DND-41 (cell line): ENCODE measurements around the gene RNF112.

Experiments
- ATAC-seq: fragments of 200-7000 bp; cut with Tn5 transposase; 3 replicates; pipeline ENCODE4 v1.9.1; 2021; ENCODE audit warnings: low read depth; ENCODE audit not compliant: insufficient read depth
- DNase-seq: peaks from one replicate; pipeline ENCODE4 v3.0.0-alpha.2; 2020
- H2AFZ ChIP-seq: 2 replicates; pipeline ENCODE4 v1.6.0; 2012; ENCODE audit warnings: low read depth, low read length
- H3K27ac ChIP-seq: 2 replicates; pipeline ENCODE4 v1.5.1; 2012; ENCODE audit warnings: low read length, inconsistent platforms
- H3K27me3 ChIP-seq: fragments of 200-600 bp; sonication (generic); 2 replicates; pipeline ENCODE4 v1.6.0; 2012; ENCODE audit warnings: low read length, mild to moderate bottlenecking, inconsistent platforms; ENCODE audit not compliant: insufficient read depth, poor library complexity
- H3K36me3 ChIP-seq: 2 replicates; pipeline ENCODE4 v1.5.1; 2012; ENCODE audit warnings: low read length, inconsistent platforms; ENCODE audit not compliant: insufficient read depth
- H3K4me1 ChIP-seq: 2 replicates; pipeline ENCODE4 v1.5.1; 2012; ENCODE audit warnings: mild to moderate bottlenecking, low read length; ENCODE audit not compliant: insufficient read depth
- H3K4me2 ChIP-seq: 2 replicates; pipeline ENCODE4 v1.6.0; 2012; ENCODE audit warnings: mild to moderate bottlenecking, moderate library complexity, low read length, inconsistent platforms; ENCODE audit not compliant: insufficient read depth
- H3K4me3 ChIP-seq, 2 experiments: fragments of 200-600 bp in 1 of 2; shearing (Covaris generic) in 1 of 2; 2 replicates each; pipeline ENCODE4 v1.5.1; 2012 to 2016; ENCODE audit warnings: inconsistent platforms in 2 of 2, low read length in 2 of 2, mild to moderate bottlenecking in 2 of 2, low read depth in 1 of 2, moderate library complexity in 1 of 2
- H3K79me2 ChIP-seq: 2 replicates; pipeline ENCODE4 v1.6.0; 2012; ENCODE audit warnings: low read length, inconsistent platforms; ENCODE audit not compliant: insufficient read depth
- H3K9ac ChIP-seq: 2 replicates; pipeline ENCODE4 v1.6.0; 2012; ENCODE audit warnings: low read depth, mild to moderate bottlenecking, inconsistent platforms, low read length, moderate library complexity
- H3K9me3 ChIP-seq: 2 replicates; pipeline ENCODE4 v1.5.1; 2012; ENCODE audit warnings: low read length, moderate library complexity, mild to moderate bottlenecking, inconsistent platforms; ENCODE audit not compliant: insufficient read depth, severe bottlenecking
- H4K20me1 ChIP-seq: 2 replicates; pipeline ENCODE4 v1.6.0; 2012; ENCODE audit warnings: low read length; ENCODE audit not compliant: insufficient read depth
- EZH2 ChIP-seq: IDR thresholded peaks from 3 replicates; pipeline ENCODE4 v1.6.1; 2012; ENCODE audit warnings: borderline replicate concordance, low read depth, mild to moderate bottlenecking, moderate library complexity, low read length, inconsistent platforms; ENCODE audit not compliant: severe bottlenecking
- TF ChIP-seq, protein P1 (sequence below): IDR thresholded peaks from 2 replicates; pipeline ENCODE4 v1.5.1; 2012; ENCODE audit warnings: borderline replicate concordance, low read length, moderate library complexity, mild to moderate bottlenecking; ENCODE audit not compliant: poor library complexity, severe bottlenecking; ENCODE audit errors: extremely low read depth

Gene RNF112

GRCh38 chr17:19399750-19400450 lies 11.1 kb upstream of the RNF112 start:
- H3K4me3 ChIP-seq: no peak overlapping the region
- no peak overlapping the region for H3K4me2 ChIP-seq
- no peak overlapping the region for H2AFZ ChIP-seq
- no peaks in the 10 kb centered on the region; the same call in 1 of the 2 replicates for H4K20me1 ChIP-seq
- no peak overlapping the region for H3K9ac ChIP-seq
- ATAC-seq (no peak), DNase-seq (no peak)
- no peaks in the 10 kb centered on the region for H3K36me3 ChIP-seq
- no peaks in the 10 kb centered on the region for H3K9me3 ChIP-seq
- TF ChIP-seq, protein P1, sequence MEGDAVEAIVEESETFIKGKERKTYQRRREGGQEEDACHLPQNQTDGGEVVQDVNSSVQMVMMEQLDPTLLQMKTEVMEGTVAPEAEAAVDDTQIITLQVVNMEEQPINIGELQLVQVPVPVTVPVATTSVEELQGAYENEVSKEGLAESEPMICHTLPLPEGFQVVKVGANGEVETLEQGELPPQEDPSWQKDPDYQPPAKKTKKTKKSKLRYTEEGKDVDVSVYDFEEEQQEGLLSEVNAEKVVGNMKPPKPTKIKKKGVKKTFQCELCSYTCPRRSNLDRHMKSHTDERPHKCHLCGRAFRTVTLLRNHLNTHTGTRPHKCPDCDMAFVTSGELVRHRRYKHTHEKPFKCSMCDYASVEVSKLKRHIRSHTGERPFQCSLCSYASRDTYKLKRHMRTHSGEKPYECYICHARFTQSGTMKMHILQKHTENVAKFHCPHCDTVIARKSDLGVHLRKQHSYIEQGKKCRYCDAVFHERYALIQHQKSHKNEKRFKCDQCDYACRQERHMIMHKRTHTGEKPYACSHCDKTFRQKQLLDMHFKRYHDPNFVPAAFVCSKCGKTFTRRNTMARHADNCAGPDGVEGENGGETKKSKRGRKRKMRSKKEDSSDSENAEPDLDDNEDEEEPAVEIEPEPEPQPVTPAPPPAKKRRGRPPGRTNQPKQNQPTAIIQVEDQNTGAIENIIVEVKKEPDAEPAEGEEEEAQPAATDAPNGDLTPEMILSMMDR: no peak
- TF ChIP-seq EZH2: no peak
- H3K27ac ChIP-seq: no peak overlapping the region
- no peaks in the 10 kb centered on the region for H3K4me1 ChIP-seq
- H3K79me2 ChIP-seq: no peaks in the 10 kb centered on the region
- H3K27me3 ChIP-seq: peaks cover 3% of the 10 kb centered on the region

DNA sequence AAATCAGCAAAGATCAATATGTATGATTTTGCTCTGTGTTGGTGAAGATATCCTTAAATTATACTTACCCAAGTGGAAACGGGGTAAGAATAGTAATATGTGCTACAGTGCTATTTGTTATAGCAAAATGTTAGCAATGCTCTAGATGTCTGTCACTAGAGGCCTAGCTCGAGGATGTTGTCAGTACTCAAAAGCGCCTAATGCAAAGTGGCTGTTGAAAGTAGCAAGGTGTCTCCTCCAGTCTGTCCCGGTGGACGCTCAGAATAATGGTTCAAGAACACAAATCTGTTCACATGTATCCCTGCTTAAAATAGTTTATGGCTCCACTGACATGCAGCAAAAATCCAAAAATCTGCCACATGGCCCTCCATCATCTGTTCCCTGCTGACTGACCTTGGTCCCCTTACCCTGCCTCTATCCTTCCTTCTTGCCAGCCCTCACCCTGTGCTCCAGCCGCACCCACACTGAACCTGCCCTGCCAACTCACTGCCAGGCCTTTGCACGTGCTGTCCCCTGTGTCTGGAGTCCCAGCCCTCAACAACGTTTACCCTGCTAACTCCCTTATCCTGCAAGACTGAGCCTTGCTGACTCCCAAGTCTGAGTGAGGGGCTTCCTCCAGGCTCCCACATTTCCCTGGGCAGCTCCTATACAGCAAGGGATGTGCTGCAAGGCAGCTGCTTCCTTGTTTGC lies 9.6 kb upstream of the RNF112 start:
- Histone ChIP-seq H3K36me3 (no peaks in the 10 kb centered on the region), H3K27me3 (peaks cover 3% of the 10 kb centered on the region), H3K4me3 (no peak overlapping the region), H3K4me1 (no peaks in the 10 kb centered on the region), H3K79me2 (no peaks in the 10 kb centered on the region), H3K9me3 (no peaks in the 10 kb centered on the region), H4K20me1 (no peaks in the 10 kb centered on the region; the same call in 1 of the 2 replicates), H3K9ac (no peak overlapping the region), H3K4me2 (no peak overlapping the region), H2AFZ (no peak overlapping the region), H3K27ac (no peak overlapping the region)
- DNase-seq (no peak), ATAC-seq (no peak)
- TF ChIP-seq, protein P1: no peak
- no peak for TF ChIP-seq EZH2

GRCh38 chr17:19402171-19402570 lies 8.9 kb upstream of the RNF112 start:
- DNase-seq: no peak
- peaks cover 3% of the 10 kb centered on the region for H3K27me3 ChIP-seq
- no peak overlapping the region for H2AFZ ChIP-seq
- H3K4me1 ChIP-seq: no peaks in the 10 kb centered on the region
- no peaks in the 10 kb centered on the region for H3K36me3 ChIP-seq
- H3K4me2 ChIP-seq: no peak overlapping the region
- TF ChIP-seq, protein P1: no peak
- no peak for TF ChIP-seq EZH2
- no peak for ATAC-seq
- H3K9ac ChIP-seq: no peak overlapping the region
- no peaks in the 10 kb centered on the region for H3K9me3 ChIP-seq
- no peaks in the 10 kb centered on the region; the same call in 1 of the 2 replicates for H4K20me1 ChIP-seq
- H3K27ac ChIP-seq: no peak overlapping the region
- H3K79me2 ChIP-seq: no peaks in the 10 kb centered on the region
- H3K4me3 ChIP-seq: no peak overlapping the region
